ENCODE measurements around the gene CBX6.

CBX6 gene

GRCh38 chr22:38839686-38840085 is 32.3 kb downstream of the CBX6 start:
- no peak for DNase-seq

GRCh38 chr22:38837414-38837928 is 34.5 kb downstream of the CBX6 start:
- no peak for DNase-seq

DNA sequence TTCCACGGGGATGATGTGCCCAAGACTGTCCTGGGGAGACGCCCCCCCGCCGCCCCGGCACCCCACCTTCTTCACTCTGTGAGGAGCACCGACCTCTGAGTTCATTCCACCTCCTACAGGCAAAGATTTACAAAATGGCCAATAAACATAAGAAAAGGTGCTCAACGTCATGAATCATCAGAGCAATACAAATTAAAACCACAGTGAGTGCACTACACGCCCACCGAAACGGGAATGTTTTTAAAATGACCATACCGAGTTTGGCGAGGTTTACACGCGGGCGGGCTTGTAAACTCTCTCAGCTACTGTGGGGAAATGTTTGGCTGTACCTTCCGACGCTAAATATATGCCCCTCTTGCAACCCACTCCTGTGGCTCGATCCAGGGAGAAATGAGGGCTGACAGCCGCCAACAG is 36.1 kb downstream of the CBX6 start:
- no peak for DNase-seq

GRCh38 chr22:38834991-38835390 is 37.0 kb downstream of the CBX6 start:
- no peak for DNase-seq

DNA sequence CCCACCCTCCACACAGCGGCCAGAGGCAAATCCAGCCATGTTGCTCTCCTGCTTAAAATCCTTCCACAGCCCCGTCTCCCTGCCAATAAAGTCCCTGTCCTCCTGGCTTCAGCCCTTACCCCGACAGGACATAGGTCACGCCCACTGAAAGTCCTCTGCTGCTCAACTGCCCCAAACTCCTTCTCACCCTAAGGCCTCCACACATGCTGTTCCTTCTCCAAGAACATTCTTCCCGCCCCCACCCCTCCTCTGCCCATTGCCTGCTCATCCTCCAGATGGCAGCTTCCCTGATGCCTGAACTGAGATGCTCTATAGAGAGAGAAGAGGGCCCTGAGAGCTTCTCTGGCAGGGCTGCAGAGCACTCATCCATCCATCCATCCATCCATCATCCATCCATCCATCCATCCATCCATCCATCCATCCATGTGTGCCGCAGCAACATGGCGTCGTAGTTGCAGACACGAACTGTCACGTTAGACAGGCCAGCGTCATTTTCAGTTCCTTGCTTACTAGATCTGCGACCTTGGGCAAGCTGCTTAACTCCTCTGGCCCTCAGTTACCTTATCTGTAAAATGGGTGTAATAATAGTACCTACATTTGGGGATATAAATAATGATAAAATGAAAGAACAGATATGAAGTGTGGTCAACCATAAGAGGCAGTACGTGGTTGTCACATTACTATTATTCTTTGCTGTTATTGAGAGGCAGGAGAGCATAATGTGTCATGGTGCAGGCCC is 37.6 kb downstream of the CBX6 start:
- DNase-seq: no peak

DNA sequence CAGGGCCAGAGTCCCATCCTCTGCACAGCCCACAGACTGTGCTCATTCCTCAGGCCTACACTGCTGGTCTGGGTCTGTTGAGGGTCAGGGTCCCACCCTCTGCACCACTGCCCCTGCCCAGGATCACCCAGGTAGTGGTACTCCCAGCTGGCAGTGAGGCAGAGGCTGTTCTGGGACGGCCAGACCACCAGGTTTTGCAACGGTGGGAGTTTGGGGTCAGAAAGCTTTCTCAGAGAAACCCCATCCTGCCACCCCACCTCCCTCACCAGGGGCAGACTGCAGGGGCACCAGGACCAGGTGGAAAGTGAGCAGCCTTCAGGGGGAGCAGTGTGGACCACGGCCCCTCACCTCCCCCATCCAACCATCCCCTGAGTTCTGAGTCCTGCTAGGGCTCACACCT is 39.0 kb downstream of the CBX6 start:
- DNase-seq: no peak

GRCh38 chr22:38832005-38832978 is 39.7 kb downstream of the CBX6 start:
- DNase-seq: no peak

GRCh38 chr22:38831166-38831945 is 40.7 kb downstream of the CBX6 start:
- DNase-seq: no peak

- DNase-seq: no peak
Measured at GRCh38 chr22:38830845-38831108, 41.2 kb downstream of the CBX6 start.

GRCh38 chr22:38830026-38830844 is 41.8 kb downstream of the CBX6 start:
- DNase-seq: no peak

DNA sequence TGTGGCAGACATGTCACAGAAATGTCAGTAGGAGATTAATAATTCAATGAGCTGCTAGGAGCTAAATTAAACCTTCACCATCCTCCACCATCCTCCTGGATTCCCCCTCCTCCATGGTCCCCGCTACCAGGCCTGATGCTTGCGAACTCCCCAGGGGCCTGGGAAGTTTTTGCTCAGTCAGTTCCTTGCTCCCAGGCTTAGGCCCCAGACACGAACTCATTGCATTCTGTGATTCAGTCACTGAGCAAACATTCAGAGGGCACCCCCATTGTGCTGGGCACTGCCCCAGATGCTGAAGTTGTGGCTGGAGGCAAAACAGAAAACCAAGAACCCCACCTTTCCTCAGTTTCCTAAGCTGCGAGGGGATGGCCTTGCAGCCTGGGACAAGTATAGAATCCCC is 42.5 kb downstream of the CBX6 start:
- no peak for DNase-seq

GRCh38 chr22:38828616-38829205 is 43.3 kb downstream of the CBX6 start:
- no peak for DNase-seq

GRCh38 chr22:38828191-38828590 is 43.8 kb downstream of the CBX6 start:
- no peak for DNase-seq

- no peak for DNase-seq
Measured at GRCh38 chr22:38827510-38827909, 44.5 kb downstream of the CBX6 start.

DNA sequence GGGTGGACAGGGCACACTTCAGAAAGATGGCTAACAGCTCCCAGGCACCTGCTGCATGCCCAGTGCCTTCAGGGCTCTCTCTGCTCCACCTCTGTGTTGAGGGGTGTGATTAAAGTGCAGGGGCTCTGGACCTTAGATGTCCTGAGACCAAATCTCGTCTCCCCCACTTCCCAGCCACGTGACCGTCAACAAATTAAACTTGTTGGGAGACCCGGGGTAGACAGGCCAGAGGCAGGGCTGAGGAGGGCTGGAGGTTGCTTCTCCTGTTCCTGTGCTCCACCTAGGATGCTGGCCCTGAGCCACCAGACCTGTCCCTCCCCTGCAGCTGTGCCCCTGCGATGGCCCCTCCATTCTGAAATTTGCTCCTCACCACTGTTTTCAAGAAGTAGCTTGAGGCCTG is 45.2 kb downstream of the CBX6 start:
- no peak for DNase-seq

DNA sequence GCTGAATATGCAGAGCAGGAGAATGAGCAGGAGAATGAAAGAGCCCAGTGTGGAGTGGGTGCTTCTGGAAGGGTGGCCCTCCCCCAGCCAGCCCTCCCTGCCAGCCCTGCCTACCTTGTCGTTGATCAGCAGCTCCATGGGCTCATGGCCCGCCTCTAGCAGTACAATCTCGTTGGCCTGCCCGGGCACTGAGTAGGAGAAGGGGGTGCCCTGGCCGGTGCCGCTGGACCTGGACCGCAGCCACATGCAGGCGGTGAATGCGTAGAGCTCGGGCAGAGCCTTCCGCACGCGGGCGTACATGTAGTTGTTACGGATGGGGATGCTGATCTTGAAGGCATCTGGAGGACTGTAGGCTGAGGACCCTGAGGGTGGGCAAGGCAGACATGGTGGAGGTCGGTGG is 45.6 kb downstream of the CBX6 start:
- no peak for DNase-seq

- peak; percentile 78 for DNase-seq
Measured at GRCh38 chr22:38824585-38824984, 47.4 kb downstream of the CBX6 start.

DNA sequence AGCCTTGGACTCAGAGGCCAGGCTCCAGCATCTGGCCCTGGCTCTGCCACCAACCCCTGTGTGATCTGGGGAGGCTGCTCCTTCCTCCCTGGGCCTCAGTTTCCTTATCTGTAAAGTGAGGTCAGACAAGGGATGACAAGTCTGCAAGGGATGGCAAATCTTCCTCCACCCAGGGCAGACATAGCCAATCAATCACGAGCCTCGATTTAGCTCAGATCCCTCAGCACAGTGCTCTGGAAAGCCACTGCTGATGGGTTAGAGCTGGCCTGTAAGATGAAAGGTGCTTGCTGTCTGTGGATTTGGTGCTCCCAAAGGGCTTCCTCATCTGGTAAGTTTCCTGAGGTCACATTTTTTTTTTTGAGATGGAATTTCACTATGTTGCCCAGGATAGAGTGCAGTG is 48.4 kb downstream of the CBX6 start:
- no peak for DNase-seq

DNA sequence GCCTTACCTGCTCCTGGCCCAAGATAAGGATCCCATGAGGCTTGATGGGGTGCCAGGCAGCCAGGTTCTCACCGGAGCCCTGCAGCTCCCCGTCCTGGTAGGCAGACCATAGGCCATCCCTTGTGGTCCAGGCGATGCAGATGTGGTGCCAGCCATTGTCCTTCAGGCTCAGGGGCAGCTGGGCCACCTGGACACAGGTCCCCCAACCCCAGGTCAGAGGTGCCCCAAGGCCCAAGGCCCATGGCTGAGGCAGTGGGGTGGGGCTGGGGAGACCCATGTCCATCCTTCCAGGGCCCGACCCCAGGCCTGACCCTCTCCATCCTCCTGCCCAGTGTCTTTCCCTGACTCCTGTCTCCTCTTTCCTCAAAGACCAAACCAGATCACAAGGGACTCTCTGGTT is 48.9 kb downstream of the CBX6 start:
- DNase-seq: no peak

DNA sequence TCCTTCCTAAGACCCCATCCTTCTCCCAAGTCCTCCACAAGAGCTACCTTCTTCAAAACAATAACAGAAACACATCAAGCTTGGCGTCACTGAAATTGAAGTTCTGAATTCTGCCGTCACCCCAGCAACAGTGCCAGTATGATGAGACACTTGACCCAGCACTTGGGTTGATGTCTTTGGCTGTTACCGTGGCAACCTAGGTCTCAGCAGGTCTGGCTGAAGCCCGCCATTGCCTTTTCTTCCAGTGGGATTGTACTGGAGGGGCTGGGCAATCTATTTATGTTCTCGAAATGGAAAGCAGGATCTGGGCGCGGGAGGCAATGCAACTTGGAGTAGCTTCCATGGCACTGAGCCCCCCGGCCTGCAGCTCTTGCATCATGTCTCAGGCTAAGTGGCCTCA is 52.0 kb downstream of the CBX6 start:
- DNase-seq: no peak

DNA sequence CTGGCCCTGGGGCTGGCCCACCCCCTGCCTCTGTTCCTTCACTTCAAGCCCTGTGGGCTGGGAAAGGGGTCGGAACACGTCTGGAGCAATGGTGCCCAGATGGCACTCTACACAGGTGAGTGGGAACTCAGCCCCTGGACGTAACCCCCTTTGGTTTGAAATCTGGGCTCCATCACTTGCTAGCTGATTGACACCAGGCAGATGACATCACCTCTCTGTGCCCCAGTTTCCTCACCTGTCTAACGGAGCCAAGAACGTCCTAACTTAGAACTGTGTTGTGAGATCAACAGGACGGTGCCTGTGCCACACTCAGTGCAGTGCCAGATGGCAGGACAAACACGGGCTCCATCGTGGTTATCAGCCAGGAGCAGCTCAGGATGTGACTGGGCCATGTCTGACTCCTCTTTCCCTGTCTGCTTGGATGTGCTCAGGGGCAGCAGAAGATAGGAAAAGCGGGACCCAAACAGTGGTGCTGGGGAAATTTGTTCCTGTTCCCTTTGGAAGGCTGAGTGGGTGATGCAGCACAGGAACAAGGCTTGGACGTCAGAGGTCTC is 52.6 kb downstream of the CBX6 start:
- no peak for DNase-seq

GRCh38 chr22:38817196-38817595 is 54.8 kb downstream of the CBX6 start:
- no peak for DNase-seq

Data from right hindlimb (tissue), 1 donor.